T-helper 17 cell (primary cell): Measurements from ENCODE around the gene RETREG1. TPM values are rescaled to one million over a fixed set of nuclear protein-coding genes. Genes with fewer than 3 reads are reported as not detected.

ENCODE experiments used
- ATAC-seq: fragments of 150-1000 bp; cut with Tn5 transposase; 2 replicates; pipeline ENCODE4 v1.10.0; 2021; ENCODE audit warnings: mild to moderate bottlenecking, moderate library complexity
- DNase-seq, 3 donors: peaks; one replicate each; pipeline versions ENCODE4 v3.0.0 to v3.0.0-alpha.2; 2020 to 2021
- H3K9me3 ChIP-seq: one replicate; pipeline ENCODE4 v1.7.0; 2013; ENCODE audit warnings: low read length, mild to moderate bottlenecking; ENCODE audit not compliant: control insufficient read depth, poor library complexity, severe bottlenecking
- H3K27ac Mint-ChIP-seq: one replicate; pipeline ENCODE4 v1.8.0; 2022; ENCODE audit warnings: mild to moderate bottlenecking, moderate library complexity, mixed read lengths
- H3K27me3 Mint-ChIP-seq: one replicate; pipeline ENCODE4 v1.8.0; 2022; ENCODE audit warnings: mixed read lengths
- H3K36me3 Mint-ChIP-seq: one replicate; pipeline ENCODE4 v1.8.0; 2022; ENCODE audit warnings: low read depth, mixed read lengths
- H3K4me1 Mint-ChIP-seq: one replicate; pipeline ENCODE4 v1.8.0; 2022; ENCODE audit warnings: mild to moderate bottlenecking, mixed read lengths
- H3K4me3 Mint-ChIP-seq: one replicate; pipeline ENCODE4 v1.8.0; 2022; ENCODE audit warnings: mild to moderate bottlenecking, moderate library complexity, mixed read lengths
- total RNA-seq, 4 donors: library from RNA in 2 of 4; stranded (reverse) in 2 of 4; gene quantifications; one replicate each; pipeline ENCODE4 v1.2.3 and lab custom pipeline; 2022 to 2026

Gene RETREG1
- total RNA-seq, 2 donors from 2014 or later = 30.2 to 37.8 TPM

DNA sequence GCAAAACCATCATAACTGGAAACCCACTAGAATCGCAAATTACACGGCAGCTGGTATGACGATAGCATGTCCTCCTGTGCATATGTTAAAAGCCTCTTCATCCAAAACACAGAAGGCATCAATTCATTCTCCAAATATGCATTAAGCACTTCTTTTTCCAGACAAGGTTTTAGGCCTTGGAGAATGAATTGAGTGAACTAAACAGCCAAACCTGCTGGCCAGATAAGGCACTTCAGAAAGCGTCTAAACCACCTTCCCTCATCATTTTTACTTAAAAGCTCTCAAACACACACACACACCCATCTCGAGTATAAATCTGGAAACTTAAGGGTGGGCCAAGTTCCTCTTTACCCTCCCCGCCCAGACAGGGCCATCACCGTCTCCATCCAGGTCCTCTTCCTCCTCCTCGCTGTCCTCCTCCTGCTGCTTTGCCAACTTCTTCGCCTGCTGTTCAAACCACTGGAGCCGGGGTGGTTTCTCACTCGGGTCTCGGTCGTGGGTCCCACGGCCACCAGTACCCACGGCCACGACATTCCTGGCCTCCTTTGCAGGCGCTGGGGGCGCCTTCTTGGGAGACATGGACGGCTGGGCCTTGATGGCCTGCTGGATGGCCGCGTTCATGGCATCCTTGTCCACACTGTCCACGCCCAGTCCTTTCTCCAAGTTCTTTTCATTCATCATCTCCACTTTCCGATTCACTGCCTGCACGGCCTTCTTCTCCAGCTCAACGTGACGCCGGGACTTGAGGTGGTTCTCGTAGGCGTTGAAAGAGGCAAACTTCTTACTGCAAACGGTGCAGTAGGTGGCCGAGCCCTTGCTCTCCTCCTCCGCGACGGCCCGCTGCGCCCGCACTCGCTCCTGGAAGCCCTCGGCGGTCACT lies 151.9 kb downstream of the RETREG1 start:
- peak overlapping the region; percentile 99 for H3K4me3 Mint-ChIP-seq
- ATAC-seq (no peak), DNase-seq (no peak)
- no peaks in the 10 kb centered on the region for H3K9me3 ChIP-seq
- peaks cover 67% of the 10 kb centered on the region for H3K4me1 Mint-ChIP-seq
- H3K27me3 Mint-ChIP-seq = no peaks in the 10 kb centered on the region
- H3K27ac Mint-ChIP-seq = peak overlapping the region; percentile 99
- peaks cover 10% of the 10 kb centered on the region for H3K36me3 Mint-ChIP-seq

DNA sequence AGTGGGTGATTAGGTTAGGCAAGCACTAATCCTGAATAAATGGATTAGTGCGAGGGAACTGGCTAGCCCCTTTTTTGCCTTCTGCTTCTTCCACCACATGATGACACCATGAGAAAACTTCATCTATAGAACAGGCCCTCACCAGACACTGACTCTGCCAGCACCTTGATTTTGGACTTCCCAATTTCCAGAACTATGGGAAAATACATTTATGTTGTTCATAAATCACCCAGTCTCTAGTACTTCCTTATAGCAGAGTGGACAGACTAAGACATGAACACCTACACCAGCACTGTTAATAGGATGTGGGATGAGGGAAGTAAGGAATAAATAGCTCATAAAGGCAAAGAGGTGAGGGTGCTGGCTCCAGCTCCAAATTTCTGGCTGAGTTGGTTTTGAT lies 152.6 kb downstream of the RETREG1 start:
- DNase-seq (no peak), ATAC-seq (no peak)
- peak overlapping the region; percentile 99 for H3K4me3 Mint-ChIP-seq
- no peaks in the 10 kb centered on the region for H3K27me3 Mint-ChIP-seq
- H3K4me1 Mint-ChIP-seq = peaks cover 72% of the 10 kb centered on the region
- H3K27ac Mint-ChIP-seq = peak overlapping the region; percentile 99
- peaks cover 10% of the 10 kb centered on the region for H3K36me3 Mint-ChIP-seq
- no peaks in the 10 kb centered on the region for H3K9me3 ChIP-seq

DNA sequence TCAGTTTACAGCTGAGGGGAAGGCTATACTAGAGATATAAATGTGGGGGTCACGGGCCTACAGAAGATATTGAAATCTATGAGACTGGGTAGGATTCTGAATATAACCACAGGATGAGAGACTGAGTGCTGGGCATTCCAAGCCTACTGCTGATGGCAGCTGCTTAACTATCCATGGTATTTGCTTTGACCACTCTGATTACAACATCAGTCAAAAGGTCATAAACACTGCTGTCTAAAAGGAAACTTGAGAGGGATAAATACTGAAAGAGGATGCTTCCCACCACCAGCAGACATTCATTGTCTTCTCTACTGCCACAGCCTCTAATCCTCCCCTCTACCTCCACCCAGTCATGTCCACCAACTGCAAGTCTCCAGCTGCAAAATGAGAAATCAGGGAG lies 155.0 kb downstream of the RETREG1 start:
- peak overlapping the region; percentile 67 for H3K27ac Mint-ChIP-seq
- peaks cover 13% of the 10 kb centered on the region for H3K36me3 Mint-ChIP-seq
- peaks cover 66% of the 10 kb centered on the region for H3K4me1 Mint-ChIP-seq

DNA sequence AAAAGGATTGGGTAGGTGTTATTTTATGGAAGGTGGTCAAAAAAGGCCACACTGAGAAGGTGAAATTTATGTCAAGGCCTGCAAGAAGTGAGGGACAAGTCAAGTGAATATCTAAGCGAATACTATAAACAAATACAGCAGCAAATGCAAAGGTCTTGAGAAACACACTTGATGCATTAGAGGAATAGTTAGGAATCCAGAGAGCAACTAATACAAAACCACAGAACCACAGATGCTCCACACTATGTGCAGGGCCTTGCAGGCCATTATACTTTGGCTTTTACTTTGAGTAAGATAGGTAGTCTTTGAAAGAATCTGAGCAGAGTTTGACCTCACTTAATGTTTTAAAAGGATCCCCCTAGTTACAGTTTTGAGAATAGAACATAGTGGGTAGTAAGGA lies 155.8 kb downstream of the RETREG1 start:
- H3K4me3 Mint-ChIP-seq = peak overlapping the region; percentile 55
- H3K27me3 Mint-ChIP-seq = no peaks in the 10 kb centered on the region
- peaks cover 17% of the 10 kb centered on the region for H3K36me3 Mint-ChIP-seq
- DNase-seq (no peak), ATAC-seq (no peak)
- peak overlapping the region; percentile 67 for H3K27ac Mint-ChIP-seq
- peaks cover 70% of the 10 kb centered on the region for H3K4me1 Mint-ChIP-seq
- no peaks in the 10 kb centered on the region for H3K9me3 ChIP-seq

More for the DNA sequence above, 155.0 kb downstream of the RETREG1 start:
- no peak for DNase-seq
- no peaks in the 10 kb centered on the region for H3K9me3 ChIP-seq
- peak overlapping the region; percentile 55 for H3K4me3 Mint-ChIP-seq
- no peak for ATAC-seq
- no peaks in the 10 kb centered on the region for H3K27me3 Mint-ChIP-seq

DNA sequence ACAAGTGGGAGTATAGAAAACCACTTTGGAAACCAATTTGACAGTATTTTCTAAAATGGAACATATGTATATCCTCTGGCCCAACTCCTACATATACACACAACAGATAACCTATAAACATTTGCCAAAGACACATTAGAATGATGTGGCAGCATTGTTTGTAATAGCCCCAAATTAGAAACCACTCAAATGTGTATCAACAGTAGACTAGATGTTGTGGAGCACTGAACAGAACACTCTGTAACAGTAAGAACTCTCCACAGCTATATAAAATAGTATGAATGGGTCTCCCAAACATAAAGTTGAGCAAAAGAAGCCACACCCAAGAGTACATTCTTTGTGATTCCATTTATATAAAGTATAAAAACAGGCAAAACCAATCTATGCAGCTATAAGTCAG lies 157.3 kb downstream of the RETREG1 start:
- peaks cover 14% of the 10 kb centered on the region for H3K36me3 Mint-ChIP-seq
- peak overlapping the region; percentile 67 for H3K27ac Mint-ChIP-seq
- H3K9me3 ChIP-seq = no peaks in the 10 kb centered on the region
- ATAC-seq (no peak), DNase-seq (no peak)
- no peak overlapping the region for H3K4me3 Mint-ChIP-seq
- no peaks in the 10 kb centered on the region for H3K27me3 Mint-ChIP-seq
- H3K4me1 Mint-ChIP-seq = peaks cover 64% of the 10 kb centered on the region

DNA sequence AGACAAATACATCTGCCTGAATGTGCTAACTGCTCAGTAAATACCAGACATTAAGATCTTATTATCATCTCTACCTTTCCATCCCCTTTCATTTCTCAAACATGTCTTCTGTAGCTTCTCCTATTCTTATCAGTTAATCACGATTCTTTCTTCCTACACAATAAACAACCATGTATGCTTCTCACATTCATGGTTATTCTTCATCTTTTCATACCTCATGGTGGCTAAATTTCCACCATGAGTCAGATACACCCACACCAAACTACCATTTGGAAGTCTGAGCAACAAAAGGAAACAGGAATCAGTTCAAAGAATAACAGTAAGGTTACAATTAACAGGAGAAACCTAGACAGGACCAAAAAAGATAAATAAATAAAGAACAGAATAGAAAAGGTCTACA lies 158.9 kb downstream of the RETREG1 start:
- ATAC-seq = no peak
- DNase-seq = no peak
- H3K4me1 Mint-ChIP-seq = peaks cover 54% of the 10 kb centered on the region
- H3K27ac Mint-ChIP-seq = peak overlapping the region; percentile 82
- H3K36me3 Mint-ChIP-seq = peaks cover 14% of the 10 kb centered on the region
- H3K27me3 Mint-ChIP-seq = no peaks in the 10 kb centered on the region
- no peaks in the 10 kb centered on the region for H3K9me3 ChIP-seq
- H3K4me3 Mint-ChIP-seq = no peak overlapping the region

DNA sequence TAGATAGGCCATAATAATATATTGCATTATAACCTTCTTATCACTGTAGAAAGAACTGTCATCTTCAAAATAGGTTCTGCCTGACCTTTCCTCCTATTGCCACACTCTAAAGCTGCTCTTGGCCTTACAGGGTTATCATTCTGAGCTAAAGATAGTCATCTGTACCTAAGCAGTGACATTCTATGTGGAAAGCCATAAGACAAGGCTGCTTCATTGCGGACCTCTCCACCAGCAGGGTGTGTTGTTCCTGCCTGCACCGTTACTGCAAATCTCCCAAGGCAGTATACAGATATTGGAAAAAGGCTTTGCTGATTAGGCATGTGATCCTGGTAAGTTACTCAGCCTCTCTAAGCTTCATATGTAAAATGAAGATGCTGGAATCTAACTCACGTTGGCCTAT lies 159.3 kb downstream of the RETREG1 start:
- ATAC-seq (no peak), DNase-seq (no peak)
- Mint-ChIP-seq H3K27me3 (no peaks in the 10 kb centered on the region), H3K4me3 (no peak overlapping the region), H3K36me3 (peaks cover 14% of the 10 kb centered on the region), H3K27ac (peak overlapping the region; percentile 82), H3K4me1 (peaks cover 54% of the 10 kb centered on the region)
- H3K9me3 ChIP-seq = no peaks in the 10 kb centered on the region

DNA sequence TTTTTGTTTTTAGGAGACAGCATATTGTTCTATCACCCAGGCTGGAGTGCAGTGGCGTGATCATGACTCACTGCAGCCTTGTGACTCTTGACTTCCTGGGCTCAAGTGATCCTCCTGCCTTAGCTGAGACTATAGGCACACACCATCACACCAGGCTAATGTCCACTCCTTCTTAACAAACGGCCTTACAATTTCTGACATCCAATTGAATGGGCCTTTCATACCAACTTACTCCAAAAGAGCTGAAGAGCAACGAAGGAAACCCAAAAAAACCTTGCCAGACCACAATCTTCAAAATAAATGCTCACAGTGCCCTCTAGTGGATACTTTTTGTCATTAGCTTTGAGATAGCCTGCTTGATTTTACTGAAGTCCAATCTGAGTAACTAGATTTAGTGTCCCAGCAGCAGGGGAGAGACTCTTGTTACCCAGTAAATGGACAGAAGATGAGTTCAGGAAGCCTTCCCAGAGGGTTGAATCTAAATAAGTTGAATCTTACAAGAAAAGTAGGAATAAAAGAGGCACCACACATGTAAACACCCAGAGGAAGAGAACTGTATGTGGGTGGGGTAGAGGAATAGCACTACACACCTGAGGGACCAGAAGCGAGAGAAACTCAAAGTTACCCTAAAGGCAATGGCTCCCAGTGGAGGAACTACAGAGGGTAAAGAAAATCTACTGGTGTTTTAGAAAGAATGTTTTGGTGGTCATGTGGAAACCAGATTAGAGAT lies 160.5 kb downstream of the RETREG1 start:
- peak; percentile 81 for ATAC-seq
- no peaks in the 10 kb centered on the region for H3K9me3 ChIP-seq
- Mint-ChIP-seq H3K27ac (peak overlapping the region; percentile 90), H3K4me3 (peak overlapping the region; percentile 19), H3K27me3 (no peaks in the 10 kb centered on the region), H3K36me3 (peaks cover 15% of the 10 kb centered on the region), H3K4me1 (peaks cover 44% of the 10 kb centered on the region)
- DNase-seq = no peak

DNA sequence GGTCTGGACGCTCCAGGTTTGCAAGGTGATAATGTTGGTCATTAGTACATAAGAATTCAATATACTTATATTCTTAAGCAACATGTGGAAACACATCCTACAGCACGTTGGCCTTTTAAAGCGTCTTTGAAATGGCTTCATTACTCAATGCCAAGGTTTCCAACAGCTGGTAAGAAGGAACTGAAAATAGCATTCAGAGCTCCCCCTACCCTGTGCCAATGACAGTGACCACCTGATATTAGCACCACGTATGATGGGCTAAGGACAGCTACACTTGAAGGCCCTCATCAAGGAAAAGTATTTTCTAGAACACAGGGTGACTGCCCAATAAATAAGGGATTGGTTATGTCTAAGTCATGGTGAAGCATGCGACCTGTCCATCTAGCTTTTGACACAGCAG lies 161.1 kb downstream of the RETREG1 start:
- DNase-seq = no peak
- peaks cover 38% of the 10 kb centered on the region for H3K4me1 Mint-ChIP-seq
- ATAC-seq = peak; percentile 9
- H3K27me3 Mint-ChIP-seq = no peaks in the 10 kb centered on the region
- peak overlapping the region; percentile 19 for H3K4me3 Mint-ChIP-seq
- peaks cover 10% of the 10 kb centered on the region for H3K36me3 Mint-ChIP-seq
- no peaks in the 10 kb centered on the region for H3K9me3 ChIP-seq
- peak overlapping the region; percentile 90 for H3K27ac Mint-ChIP-seq

DNA sequence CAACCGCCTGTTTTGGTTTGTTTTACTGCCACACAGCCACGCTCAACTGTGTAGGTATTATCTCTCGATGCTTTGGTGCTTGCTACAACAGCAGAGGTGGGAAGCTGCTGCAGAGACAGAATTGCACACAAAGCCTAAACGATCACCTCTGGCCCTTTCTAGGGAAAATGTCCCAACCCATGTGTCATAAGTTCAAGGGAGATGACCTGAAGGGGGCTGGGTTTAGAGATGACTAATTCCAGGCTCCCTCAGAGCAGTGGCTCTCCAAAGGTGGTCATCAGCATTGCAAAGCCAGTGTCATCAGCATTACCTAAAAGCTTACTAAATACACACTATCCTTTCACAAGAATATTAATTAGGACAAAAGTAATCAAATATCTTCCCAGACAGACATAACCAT lies 162.1 kb downstream of the RETREG1 start:
- H3K9me3 ChIP-seq = no peaks in the 10 kb centered on the region
- no peaks in the 10 kb centered on the region for H3K27me3 Mint-ChIP-seq
- DNase-seq (no peak), ATAC-seq (no peak)
- no peak overlapping the region for H3K27ac Mint-ChIP-seq
- H3K36me3 Mint-ChIP-seq = peaks cover 12% of the 10 kb centered on the region
- H3K4me1 Mint-ChIP-seq = peaks cover 31% of the 10 kb centered on the region
- no peak overlapping the region for H3K4me3 Mint-ChIP-seq

DNA sequence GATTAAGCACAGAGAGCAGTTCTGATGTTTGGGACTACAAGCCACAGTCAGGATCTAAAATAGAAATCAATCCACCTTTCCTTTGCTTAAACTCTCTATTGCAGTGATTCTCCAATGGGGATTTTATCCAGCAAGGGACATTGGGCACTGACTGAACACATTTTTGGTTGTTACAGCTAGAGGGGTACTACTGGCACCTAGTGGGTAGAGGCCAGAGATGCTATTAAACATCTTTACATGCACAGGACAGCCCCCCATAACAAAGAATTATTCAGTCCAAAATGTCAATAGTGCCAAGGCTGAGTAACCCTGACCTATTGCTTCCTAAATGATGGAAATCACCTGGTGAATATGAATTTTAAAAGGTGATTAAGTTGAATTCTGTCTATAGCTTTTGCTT lies 163.2 kb downstream of the RETREG1 start:
- DNase-seq (no peak), ATAC-seq (no peak)
- Mint-ChIP-seq H3K36me3 (peaks cover 12% of the 10 kb centered on the region), H3K4me3 (no peak overlapping the region), H3K27ac (no peak overlapping the region), H3K4me1 (peaks cover 25% of the 10 kb centered on the region), H3K27me3 (no peaks in the 10 kb centered on the region)
- H3K9me3 ChIP-seq = no peaks in the 10 kb centered on the region

DNA sequence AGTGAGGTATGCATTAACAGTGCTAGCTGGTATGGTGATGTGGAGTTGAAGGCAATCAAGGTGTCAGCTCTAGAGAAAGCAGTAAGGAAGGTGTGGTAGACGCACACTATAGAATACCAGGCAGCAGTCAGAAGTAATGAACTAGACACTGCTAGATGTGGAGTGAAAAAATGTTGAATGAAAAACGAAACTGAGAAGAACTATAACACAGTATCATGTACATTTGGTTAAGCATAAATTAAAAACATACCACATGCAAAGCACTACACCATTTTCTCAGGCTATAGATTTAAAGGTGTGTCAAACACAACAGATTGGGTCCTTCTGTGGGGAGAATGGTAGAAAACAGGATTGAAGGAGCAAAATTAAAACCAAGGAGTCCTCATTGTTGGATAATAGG lies 166.6 kb downstream of the RETREG1 start:
- peaks cover 6% of the 10 kb centered on the region for H3K4me1 Mint-ChIP-seq
- no peak overlapping the region for H3K27ac Mint-ChIP-seq
- DNase-seq = no peak

DNA sequence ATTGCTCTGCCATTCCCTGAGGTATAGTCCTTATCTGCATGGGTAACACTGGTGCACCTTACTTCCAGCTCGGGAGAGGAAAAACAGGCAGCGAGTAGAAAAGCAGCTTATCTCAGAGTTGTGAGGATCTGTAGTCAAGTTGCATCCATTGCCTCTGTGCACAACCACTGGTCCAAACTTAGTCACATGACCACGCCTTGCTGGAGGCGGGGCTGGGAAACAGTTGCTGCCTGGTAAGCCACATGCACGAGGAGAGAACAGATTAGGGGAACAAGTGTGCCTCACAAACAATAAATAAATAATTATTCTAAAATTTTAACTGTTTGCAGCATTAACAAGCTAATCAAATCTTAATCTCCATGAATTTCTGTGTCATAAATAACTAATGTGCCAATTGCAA lies 169.8 kb downstream of the RETREG1 start:
- Mint-ChIP-seq H3K27me3 (no peaks in the 10 kb centered on the region), H3K36me3 (peaks cover 10% of the 10 kb centered on the region), H3K4me1 (peaks cover 2% of the 10 kb centered on the region), H3K4me3 (no peak overlapping the region), H3K27ac (no peak overlapping the region)
- DNase-seq (no peak), ATAC-seq (no peak)
- no peaks in the 10 kb centered on the region for H3K9me3 ChIP-seq

More for the DNA sequence above, 166.6 kb downstream of the RETREG1 start:
- H3K27me3 Mint-ChIP-seq = no peaks in the 10 kb centered on the region
- H3K4me3 Mint-ChIP-seq = no peak overlapping the region
- peaks cover 8% of the 10 kb centered on the region for H3K36me3 Mint-ChIP-seq
- no peaks in the 10 kb centered on the region for H3K9me3 ChIP-seq
- ATAC-seq = no peak
